ENCODE results near the gene PLPPR4. TPM values are rescaled to one million over a fixed set of nuclear protein-coding genes. Genes with fewer than 3 reads are reported as not detected.
"Not testable (repeated sequence)": the region's sequence is repeated elsewhere in the genome, so short reads cannot be mapped to it uniquely, and the experiment has no call there.

PLPPR4 gene
- total RNA-seq: 168 TPM

GRCh38 chr1:99264201-99265021 is at the start of gene PLPPR4:
Gene PLPPR4, plus strand, starts transcription at chr1:99264492. Its CDS starts 102 bp downstream, at chr1:99264594.
- DNase-seq (ENCODE audit: low spot score in 2 of 2): peak in 1 of 2 donors; percentile 42
- no peak for FAIRE-seq

GRCh38 chr1:99216956-99217355 is 47.3 kb upstream of the PLPPR4 start:
- DNase-seq (ENCODE audit: low spot score in 2 of 2): no peak
- FAIRE-seq: no peak

GRCh38 chr1:99217599-99217998 is 46.7 kb upstream of the PLPPR4 start:
- FAIRE-seq: no peak

GRCh38 chr1:99218572-99218971 is 45.7 kb upstream of the PLPPR4 start:
- FAIRE-seq (no peak), DNase-seq (ENCODE audit: low spot score in 2 of 2) (no peak)

More at GRCh38 chr1:99217599-99217998, 46.7 kb upstream of the PLPPR4 start:
- DNase-seq (ENCODE audit: low spot score in 2 of 2): no peak

DNA sequence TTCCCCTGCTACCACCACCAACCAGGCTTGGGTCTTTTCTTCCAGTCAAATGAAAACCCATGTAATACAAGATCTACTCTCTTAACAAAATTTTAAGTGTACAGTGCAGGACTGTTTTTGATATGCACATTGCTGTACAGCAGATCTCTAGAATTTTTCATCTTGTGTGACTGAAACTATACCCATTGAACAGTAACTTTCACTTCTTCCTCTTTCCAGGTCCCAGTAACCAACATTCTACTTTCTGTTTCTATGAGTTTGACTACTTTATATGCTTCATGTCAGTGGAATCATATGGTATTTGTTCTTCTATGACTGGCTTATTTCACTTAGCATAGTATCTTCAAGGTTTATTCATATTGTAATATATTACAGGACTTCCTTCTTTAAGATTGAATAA is 45.3 kb upstream of the PLPPR4 start:
- DNase-seq (ENCODE audit: low spot score in 2 of 2) (no peak), FAIRE-seq (no peak)

DNA sequence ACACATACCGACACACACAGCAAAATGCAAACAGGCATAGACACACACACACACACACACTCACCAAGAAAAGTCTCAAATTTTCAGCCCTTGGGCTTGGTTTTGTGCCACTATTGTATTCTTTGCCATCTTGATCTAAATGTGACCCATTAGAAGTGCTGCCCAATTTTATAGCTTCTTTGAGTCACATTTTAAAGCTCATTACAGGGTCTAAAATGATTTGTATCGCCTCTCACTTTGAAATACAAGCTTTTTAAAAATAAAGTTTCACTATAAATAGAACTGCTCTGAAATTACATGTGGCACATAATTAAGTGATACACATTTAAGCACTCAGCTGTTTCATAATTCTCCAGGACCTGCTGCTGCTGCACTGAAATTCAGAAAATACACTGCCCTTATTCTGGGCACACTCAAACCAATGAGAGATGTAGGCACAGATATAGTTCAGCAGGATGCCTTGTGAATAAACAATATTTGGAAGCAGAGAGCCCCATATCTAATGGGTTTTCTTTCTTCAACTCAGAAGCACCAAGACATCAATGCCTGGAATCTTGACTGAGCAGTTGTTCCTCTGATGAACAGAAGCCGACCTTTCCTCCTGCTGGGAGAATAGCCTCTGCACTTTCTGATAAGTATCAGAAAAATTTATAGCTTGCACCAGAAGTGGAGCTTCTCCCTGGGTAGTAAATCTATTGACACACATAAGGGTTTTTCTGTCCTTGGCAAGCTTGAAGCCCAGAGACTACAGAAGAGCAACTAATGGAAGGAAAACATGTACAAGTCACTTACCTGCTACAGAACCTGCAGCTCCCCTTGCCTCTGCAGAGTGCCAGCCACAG is 37.0 kb upstream of the PLPPR4 start:
- DNase-seq (ENCODE audit: low spot score in 2 of 2): no peak
- FAIRE-seq: no peak

- FAIRE-seq: no peak
- no peak for DNase-seq (ENCODE audit: low spot score in 2 of 2)
These were observed 36.1 kb upstream of the PLPPR4 start for GRCh38 chr1:99228153-99228552.

DNA sequence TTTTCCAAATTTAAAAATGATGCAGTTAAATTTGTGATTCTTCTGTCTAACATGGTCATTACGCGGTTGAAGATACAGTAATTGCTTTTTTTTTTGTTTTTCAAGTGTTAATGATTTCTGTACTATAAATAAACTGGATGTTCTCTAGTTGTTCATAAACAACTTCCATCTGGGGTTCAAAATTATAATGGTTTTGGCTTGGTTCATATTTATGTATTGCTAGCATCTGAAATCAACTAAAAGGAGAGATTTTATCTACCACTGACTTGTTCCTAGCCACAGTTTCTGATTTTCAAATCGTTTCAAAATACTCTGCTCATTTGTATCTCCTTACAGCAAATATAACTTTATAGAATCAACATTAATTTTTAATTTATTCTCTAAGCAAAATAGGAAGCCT is 35.2 kb upstream of the PLPPR4 start:
- FAIRE-seq: no peak
- DNase-seq (ENCODE audit: low spot score in 2 of 2): no peak

GRCh38 chr1:99230695-99231094 is 33.6 kb upstream of the PLPPR4 start:
- DNase-seq (ENCODE audit: low spot score in 2 of 2) (no peak), FAIRE-seq (no peak)

- FAIRE-seq: no peak
- DNase-seq (ENCODE audit: low spot score in 2 of 2): no peak
These were observed 32.1 kb upstream of the PLPPR4 start for GRCh38 chr1:99232172-99232571.

- FAIRE-seq (no peak), DNase-seq (ENCODE audit: low spot score in 2 of 2) (no peak)
These were observed 30.8 kb upstream of the PLPPR4 start for GRCh38 chr1:99233446-99233845.

- no peak for FAIRE-seq
These were observed 27.5 kb upstream of the PLPPR4 start for GRCh38 chr1:99236756-99237155.

DNA sequence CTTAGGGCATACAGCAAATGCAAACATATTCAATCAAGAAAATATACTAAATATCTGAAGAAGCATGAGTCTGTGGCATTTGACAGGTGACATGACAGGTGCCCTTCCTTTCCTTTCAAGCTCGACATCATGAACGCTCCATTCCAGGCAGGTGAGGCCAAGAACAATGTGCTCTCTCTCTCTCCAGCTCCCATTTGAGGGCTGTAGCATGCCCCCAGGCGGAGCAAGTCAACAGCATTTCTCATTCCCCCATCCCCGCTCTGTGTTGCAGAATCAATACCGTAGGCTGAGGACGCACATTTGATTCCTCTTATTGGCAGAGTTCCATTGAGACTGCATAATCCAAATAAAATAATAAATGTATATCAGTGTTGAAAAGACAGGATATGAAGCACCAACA is 24.6 kb upstream of the PLPPR4 start:
- DNase-seq (ENCODE audit: low spot score in 2 of 2): no peak
- FAIRE-seq: no peak

More at GRCh38 chr1:99236756-99237155, 27.5 kb upstream of the PLPPR4 start:
- DNase-seq (ENCODE audit: low spot score in 2 of 2): no peak

DNA sequence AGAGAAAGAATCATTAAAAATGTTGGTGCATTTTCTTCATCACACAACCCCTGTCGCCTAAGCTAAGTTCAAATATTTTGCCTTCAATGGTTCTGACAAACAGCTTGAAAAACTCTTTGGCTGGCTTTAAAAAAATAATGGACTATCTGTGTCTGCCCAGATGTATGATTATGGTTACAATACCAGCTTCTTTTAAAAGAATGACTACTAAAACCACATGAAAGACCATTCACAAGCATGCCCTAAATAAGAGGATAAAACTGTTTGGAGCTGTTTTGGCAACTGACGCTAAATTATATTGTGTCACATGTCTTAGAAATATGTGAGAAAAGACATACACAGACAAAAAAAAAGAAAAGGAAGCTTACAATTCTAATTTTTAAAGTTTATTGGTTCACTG is 23.7 kb upstream of the PLPPR4 start:
- no peak for DNase-seq (ENCODE audit: low spot score in 2 of 2)
- no peak for FAIRE-seq

DNA sequence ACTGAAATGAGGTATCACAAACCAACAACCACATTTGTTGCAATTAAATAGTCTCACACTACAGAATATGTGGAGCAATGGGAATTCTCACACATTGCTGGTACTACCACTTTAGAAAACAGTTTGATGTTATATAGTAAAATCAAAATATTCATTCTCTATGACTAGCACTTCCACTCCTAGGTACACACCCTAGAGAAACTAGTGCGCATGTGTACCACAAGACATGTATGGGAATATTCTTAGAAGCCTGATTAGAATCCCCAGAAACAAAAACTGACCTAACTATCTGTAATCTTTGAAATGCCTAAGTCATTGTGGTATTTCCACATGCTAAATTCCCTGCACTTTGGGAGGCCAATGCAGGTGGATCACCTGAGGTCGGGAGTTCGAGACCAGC is 18.1 kb upstream of the PLPPR4 start:
- no peak for DNase-seq (ENCODE audit: low spot score in 2 of 2)
- FAIRE-seq: no peak

DNA sequence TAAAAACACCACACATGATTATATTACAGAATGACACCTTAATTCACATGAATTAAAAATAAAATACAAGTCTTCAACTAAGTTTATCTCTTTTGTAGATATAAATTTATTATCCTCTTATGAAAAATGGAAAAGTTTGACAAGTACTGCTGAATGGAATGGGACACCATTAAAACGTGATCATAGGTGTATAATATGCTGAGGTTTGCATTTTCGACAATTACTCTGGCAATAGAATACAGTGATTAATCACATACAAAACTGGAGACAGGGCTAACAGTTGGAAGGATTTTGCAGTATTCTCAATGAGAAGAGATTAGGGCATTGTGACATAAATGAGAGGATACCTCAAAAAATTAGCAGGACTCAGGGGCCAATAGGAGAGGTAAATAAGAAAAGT is 17.1 kb upstream of the PLPPR4 start:
- no peak for FAIRE-seq
- no peak for DNase-seq (ENCODE audit: low spot score in 2 of 2)

DNA sequence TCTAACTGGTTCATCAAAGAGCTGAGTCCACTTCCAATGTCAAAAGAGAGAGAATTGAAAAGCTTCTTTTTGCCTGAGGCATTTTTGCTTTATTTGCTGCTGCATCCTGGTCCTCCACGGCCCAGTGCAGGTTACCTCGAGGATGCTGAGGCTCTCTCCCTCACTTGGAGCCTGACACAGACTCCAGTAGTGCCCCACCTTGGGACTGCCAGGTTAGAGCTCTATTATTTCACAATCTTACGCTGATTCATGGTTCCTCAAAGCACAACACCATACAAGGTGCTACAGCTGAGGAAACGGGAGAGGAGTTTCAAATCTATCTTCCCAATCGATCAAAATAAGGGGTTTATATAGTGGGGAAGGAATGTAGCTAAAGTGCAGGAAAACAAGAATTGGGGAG is 13.6 kb upstream of the PLPPR4 start:
- no peak for FAIRE-seq

DNA sequence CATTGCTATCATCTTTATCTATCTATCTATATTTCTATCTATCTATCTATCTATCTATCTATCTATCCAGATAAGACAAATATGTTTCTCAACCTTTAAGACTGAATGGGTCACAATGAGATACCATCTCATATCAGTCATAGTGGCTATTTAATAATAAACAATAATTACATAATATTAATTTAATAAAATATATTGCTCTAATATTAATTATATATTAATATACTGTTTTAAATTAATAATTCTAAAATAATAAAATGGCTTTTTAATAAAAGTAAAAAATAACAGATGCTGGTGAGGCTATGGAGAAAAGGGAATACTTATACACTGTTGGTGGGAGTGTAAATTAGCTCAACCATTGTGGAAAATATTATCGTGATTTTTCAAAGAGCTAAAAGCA is 13.0 kb upstream of the PLPPR4 start:
- peak; percentile 77 for FAIRE-seq

More for the DNA sequence above, 13.6 kb upstream of the PLPPR4 start:
- DNase-seq (ENCODE audit: low spot score in 2 of 2): no peak

GRCh38 chr1:99252630-99253029 is 11.7 kb upstream of the PLPPR4 start:
- no peak for DNase-seq (ENCODE audit: low spot score in 2 of 2)
- no peak for FAIRE-seq

More for the DNA sequence above, 13.0 kb upstream of the PLPPR4 start:
- DNase-seq (ENCODE audit: low spot score in 2 of 2): no peak

- DNase-seq (ENCODE audit: low spot score in 2 of 2); FAIRE-seq: not testable (repeated sequence)
These were observed 3.9 kb upstream of the PLPPR4 start for GRCh38 chr1:99260402-99260801.

DNA sequence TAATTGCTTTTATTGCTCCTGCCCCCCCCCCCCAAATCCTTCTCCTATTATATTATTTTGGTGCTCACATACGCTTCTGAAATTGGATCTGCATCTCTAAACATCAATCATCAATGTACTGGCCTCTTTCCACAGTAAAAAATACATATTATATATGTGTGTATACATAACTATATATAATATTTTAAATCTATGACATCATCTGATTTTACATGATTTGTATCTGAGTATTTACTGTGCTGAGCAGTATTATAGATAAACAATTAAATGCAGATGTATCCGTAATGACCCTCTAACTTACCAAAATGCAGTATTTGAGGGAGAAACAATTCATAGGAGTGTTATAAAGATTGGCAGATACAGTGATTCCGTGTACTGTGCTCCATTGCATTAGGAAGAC is 832 bp downstream of the PLPPR4 start:
- FAIRE-seq: no peak
- DNase-seq (ENCODE audit: low spot score in 2 of 2): no peak

Data from frontal cortex (tissue), 4 donors.